T-helper 2 cell treated with Interferon-gamma antibody and Interleukin-4, amounts not matched to agents 100 ng/mL and 5 ng/mL, for 36 hours (primary cell): ENCODE measurements around the gene FSIP2. TPM values are rescaled to one million over a fixed set of nuclear protein-coding genes. Genes with fewer than 3 reads are reported as not detected.
"Not testable (repeated sequence)": the region's sequence is repeated elsewhere in the genome, so short reads cannot be mapped to it uniquely, and the experiment has no call there.

Experiments
- intact Hi-C: fragments of 100-400 bp; cut with micrococcal nuclease; formaldehyde crosslinking; loops from one replicate; pipeline ENCODE4 v1.15.1; 2023
- total RNA-seq: library from RNA; stranded (reverse); gene quantifications from 2 replicates; pipeline ENCODE4 v1.2.3, GENCODE V29; 2022

Gene FSIP2
- total RNA-seq, 1 donor from 2014 or later, result 0.25 TPM

GRCh38 chr2:185807351-185807750 lies 68.7 kb downstream of the FSIP2 start:
- intact Hi-C loops, result no loop called here

GRCh38 chr2:185811580-185811979 lies 73.0 kb downstream of the FSIP2 start:
- intact Hi-C loops, result no loop called here

- intact Hi-C loops, result no loop called here
Observed at GRCh38 chr2:185813707-185814106, 75.1 kb downstream of the FSIP2 start.

- intact Hi-C loops, result no loop called here
Observed at GRCh38 chr2:185817991-185818390, 79.4 kb downstream of the FSIP2 start.

- intact Hi-C loops, result no loop called here
Observed at GRCh38 chr2:185821467-185821866, 82.9 kb downstream of the FSIP2 start.

GRCh38 chr2:185823773-185824172 lies 85.2 kb downstream of the FSIP2 start:
- intact Hi-C loops, result no loop called here

GRCh38 chr2:185825557-185825956 lies 87.0 kb downstream of the FSIP2 start:
- intact Hi-C loops, result no loop called here

GRCh38 chr2:185828326-185828725 lies 89.7 kb downstream of the FSIP2 start:
- intact Hi-C loops, result no loop called here

- intact Hi-C loops, result no loop called here
Observed at GRCh38 chr2:185833864-185834263, 95.3 kb downstream of the FSIP2 start.

- intact Hi-C loops, result no loop called here
Observed at GRCh38 chr2:185835974-185836373, 97.4 kb downstream of the FSIP2 start.

- intact Hi-C loops, result no loop called here
Observed at GRCh38 chr2:185854885-185855284, 116.3 kb downstream of the FSIP2 start.

GRCh38 chr2:185857691-185858090 lies 119.1 kb downstream of the FSIP2 start:
- intact Hi-C loops, result no loop called here

GRCh38 chr2:185859506-185859905 lies 120.9 kb downstream of the FSIP2 start:
- intact Hi-C loops, result no loop called here

GRCh38 chr2:185860321-185860720 lies 121.7 kb downstream of the FSIP2 start:
- intact Hi-C loops, result no loop called here

- intact Hi-C loops, result no loop called here
Observed at GRCh38 chr2:185862657-185863398, 124.2 kb downstream of the FSIP2 start.

- intact Hi-C loops, result not testable (repeated sequence)
Observed at GRCh38 chr2:185864468-185865260, 126.1 kb downstream of the FSIP2 start.

GRCh38 chr2:185875136-185875931 lies 136.7 kb downstream of the FSIP2 start:
- intact Hi-C loops, result no loop called here

- intact Hi-C loops, result no loop called here
Observed at GRCh38 chr2:185876234-185876633, 137.6 kb downstream of the FSIP2 start.

- intact Hi-C loops, result no loop called here
Observed at GRCh38 chr2:185880396-185880795, 141.8 kb downstream of the FSIP2 start.
